ENCODE results near the gene ARID1B.

GRCh38 chr6:156881687-156882629 lies 104.8 kb downstream of the ARID1B start:
- TF ChIP-seq SIX5 (IDR thresholded peaks at IDR 0.05; ENCODE audit: low read depth, low read length, severe bottlenecking) (no peak), MEF2A (IDR thresholded peaks at IDR 0.05; ENCODE audit: insufficient read depth, low read depth, low read length) (no peak), STAT3 (IDR thresholded peaks at IDR 0.05; ENCODE audit: low read depth, low read length) (no peak), ATF2 (IDR thresholded peaks at IDR 0.05; ENCODE audit: low read length) (no peak), CTCF (IDR thresholded peaks at IDR 0.05 in 2 of 3, conservative IDR thresholded peaks at IDR 0.05 in 1 of 3; ENCODE audit: control insufficient read depth in 2 of 3, extremely low read depth in 1 of 3, insufficient read depth in 1 of 3, low read depth in 3 of 3, low read length in 3 of 3) (no peak), EP300 (IDR thresholded peaks at IDR 0.05; ENCODE audit: borderline replicate concordance in 1 of 2, control insufficient read depth in 1 of 2, low read depth in 2 of 2, low read length in 2 of 2) (no peak), E4F1 (IDR thresholded peaks at IDR 0.05; ENCODE audit: borderline replicate concordance, partially characterized antibody) (no peak), HSF1 (IDR thresholded peaks at IDR 0.05; ENCODE audit: low read depth, low read length) (no peak), POLR2A (IDR thresholded peaks at IDR 0.05; ENCODE audit: low read depth, low read length) (no peak), SPI1 (IDR thresholded peaks at IDR 0.05; ENCODE audit: borderline replicate concordance, insufficient read depth, low read depth, low read length) (no peak), NR2C2 (IDR thresholded peaks at IDR 0.05; ENCODE audit: borderline replicate concordance, control insufficient read depth, insufficient read length, low read depth) (no peak), BRCA1 (IDR thresholded peaks at IDR 0.05; ENCODE audit: low read depth, low read length) (no peak)

Measured in GM12878 (cell line).